WTC11 (cell line): Measurements from ENCODE around the gene ERICH3. TPM values are rescaled to one million over a fixed set of nuclear protein-coding genes. Genes with fewer than 3 reads are reported as not detected.
"Not testable (repeated sequence)": the region's sequence is repeated elsewhere in the genome, so short reads cannot be mapped to it uniquely, and the experiment has no call there.

Experiments
- ATAC-seq: fragments of 200-7000 bp; cut with Tn5 transposase; 2 replicates; pipeline ENCODE4 v1.10.0; 2021; ENCODE audit warnings: mild to moderate bottlenecking, moderate library complexity
- CTCF ChIA-PET: fragments of 300-600 bp; sonication (Branson Sonifier 250); formaldehyde crosslinking; loops from one replicate; lab custom pipeline; 2021; ENCODE audit warnings: antibody characterized with exemption; lab: Charles Lee
- POLR2A ChIA-PET: fragments of 350-600 bp; sonication (Branson Sonifier 250); formaldehyde crosslinking; loops from one replicate; lab custom pipeline; 2021; ENCODE audit warnings: antibody characterized with exemption; lab: Charles Lee
- DNase-seq: peaks from one replicate; pipeline ENCODE4 v3.0.0; 2021; ENCODE audit warnings: low spot score
- H3K27ac Mint-ChIP-seq: 2 replicates; pipeline ENCODE4 v1.8.0; 2021; ENCODE audit warnings: mixed read lengths
- H3K27me3 Mint-ChIP-seq: 2 replicates; pipeline ENCODE4 v1.8.0; 2021; ENCODE audit warnings: low read depth, mild to moderate bottlenecking, moderate library complexity, mixed read lengths
- H3K36me3 Mint-ChIP-seq: 2 replicates; pipeline ENCODE4 v1.8.0; 2021; ENCODE audit warnings: mixed read lengths
- H3K4me1 Mint-ChIP-seq: 2 replicates; pipeline ENCODE4 v1.8.0; 2022; ENCODE audit warnings: mixed read lengths
- H3K4me3 Mint-ChIP-seq: 2 replicates; pipeline ENCODE4 v1.8.0; 2021; ENCODE audit warnings: mild to moderate bottlenecking, moderate library complexity, mixed read lengths
- H3K9me3 Mint-ChIP-seq: 2 replicates; pipeline ENCODE4 v1.8.0; 2021; ENCODE audit warnings: mixed read lengths
- ARID4B ChIP-seq: sonication (generic); formaldehyde crosslinking; IDR thresholded peaks from 2 replicates; pipeline ENCODE4 v1.8.0; 2023; ENCODE audit warnings: missing genetic modification reagents, mild to moderate bottlenecking, borderline replicate concordance
- ATF1 ChIP-seq: sonication (generic); formaldehyde crosslinking; IDR thresholded peaks from 2 replicates; pipeline ENCODE4 v1.8.1; 2023; ENCODE audit warnings: mild to moderate bottlenecking, moderate library complexity, missing genetic modification reagents
- CREM ChIP-seq: sonication (generic); formaldehyde crosslinking; IDR thresholded peaks from 2 replicates; pipeline ENCODE4 v1.8.1; 2022; ENCODE audit warnings: mild to moderate bottlenecking, missing genetic modification reagents, moderate library complexity
- GTF2I ChIP-seq: fragments of 250-450 bp; sonication (Bioruptor Pico); conservative IDR thresholded peaks from 2 replicates; pipeline ENCODE4 v1.4.0; 2021; ENCODE audit warnings: mild to moderate bottlenecking
- MXD4 ChIP-seq: fragments of 250-450 bp; sonication (Bioruptor Pico); IDR thresholded peaks from 2 replicates; pipeline ENCODE4 v1.8.0; 2021; ENCODE audit warnings: mild to moderate bottlenecking, moderate library complexity, borderline replicate concordance
- MYBL2 ChIP-seq: sonication (generic); formaldehyde crosslinking; IDR thresholded peaks from 2 replicates; pipeline ENCODE4 v1.8.1; 2023; ENCODE audit warnings: mild to moderate bottlenecking, moderate library complexity, missing genetic modification reagents
- NR2C2 ChIP-seq: sonication (generic); formaldehyde crosslinking; IDR thresholded peaks from 2 replicates; pipeline ENCODE4 v1.8.0; 2022; ENCODE audit warnings: mild to moderate bottlenecking, missing genetic modification reagents
- PRRX2 ChIP-seq: fragments of 250-450 bp; sonication (Bioruptor Pico); IDR thresholded peaks from 2 replicates; pipeline ENCODE4 v1.8.0; 2021; ENCODE audit warnings: mild to moderate bottlenecking
- SMAD3 ChIP-seq: sonication (generic); formaldehyde crosslinking; IDR thresholded peaks from 2 replicates; pipeline ENCODE4 v1.8.0; 2022; ENCODE audit warnings: missing genetic modification reagents, mild to moderate bottlenecking, borderline replicate concordance
- SMAD4 ChIP-seq: sonication (generic); formaldehyde crosslinking; IDR thresholded peaks from 2 replicates; pipeline ENCODE4 v1.8.0; 2022; ENCODE audit warnings: mild to moderate bottlenecking, missing genetic modification reagents
- SOX15 ChIP-seq: fragments of 250-450 bp; sonication (Bioruptor Pico); IDR thresholded peaks from 2 replicates; pipeline ENCODE4 v1.9.0; 2021; ENCODE audit warnings: mild to moderate bottlenecking
- SP1 ChIP-seq: sonication (generic); formaldehyde crosslinking; conservative IDR thresholded peaks from 2 replicates; pipeline ENCODE4 v1.8.1; 2022; ENCODE audit warnings: missing genetic modification reagents
- TCF7 ChIP-seq: sonication (generic); formaldehyde crosslinking; IDR thresholded peaks from 2 replicates; pipeline ENCODE4 v1.8.0; 2022; ENCODE audit warnings: mild to moderate bottlenecking, low read depth, missing genetic modification reagents, moderate library complexity
- TEAD1 ChIP-seq: sonication (generic); formaldehyde crosslinking; IDR thresholded peaks from 2 replicates; pipeline ENCODE4 v1.8.0; 2022; ENCODE audit warnings: mild to moderate bottlenecking, missing genetic modification reagents
- ZBTB21 ChIP-seq: sonication (generic); formaldehyde crosslinking; IDR thresholded peaks from 2 replicates; pipeline ENCODE4 v1.8.1; 2023; ENCODE audit warnings: mild to moderate bottlenecking, missing genetic modification reagents, borderline replicate concordance
- ZNF121 ChIP-seq: sonication (generic); formaldehyde crosslinking; IDR thresholded peaks from 2 replicates; pipeline ENCODE4 v1.8.0; 2023; ENCODE audit warnings: missing genetic modification reagents
- ZNF138 ChIP-seq: sonication (generic); formaldehyde crosslinking; conservative IDR thresholded peaks from 2 replicates; pipeline ENCODE4 v1.8.1; 2022; ENCODE audit warnings: mild to moderate bottlenecking, moderate library complexity, missing genetic modification reagents
- ZNF219 ChIP-seq: sonication (generic); formaldehyde crosslinking; IDR thresholded peaks from 2 replicates; pipeline ENCODE4 v1.8.0; 2023; ENCODE audit warnings: missing genetic modification reagents, mild to moderate bottlenecking, borderline replicate concordance
- ZNF317 ChIP-seq: sonication (generic); formaldehyde crosslinking; IDR thresholded peaks from 2 replicates; pipeline ENCODE4 v1.8.1; 2023; ENCODE audit warnings: low read depth, mild to moderate bottlenecking, moderate library complexity, missing genetic modification reagents, borderline replicate concordance
- ZNF671 ChIP-seq: fragments of 250-450 bp; sonication (Bioruptor Pico); IDR thresholded peaks from 2 replicates; pipeline ENCODE4 v1.8.0; 2021; ENCODE audit warnings: mild to moderate bottlenecking
- ZSCAN18 ChIP-seq: fragments of 250-450 bp; sonication (Bioruptor Pico); IDR thresholded peaks from 2 replicates; pipeline ENCODE4 v2.1.2; 2022; ENCODE audit warnings: mild to moderate bottlenecking, moderate library complexity
- total RNA-seq: library from RNA; stranded (reverse); gene quantifications from 3 replicates; pipeline ENCODE4 v1.2.3, GENCODE V29; 2021
- TF ChIP-seq, protein P1 (sequence below): sonication (generic); formaldehyde crosslinking; IDR thresholded peaks from 2 replicates; pipeline ENCODE4 v1.8.0; 2022; ENCODE audit warnings: mild to moderate bottlenecking, missing genetic modification reagents
- TF ChIP-seq, protein P2 (sequence below): sonication (generic); formaldehyde crosslinking; IDR thresholded peaks from 2 replicates; pipeline ENCODE4 v1.8.1; 2023; ENCODE audit warnings: mild to moderate bottlenecking, missing genetic modification reagents, moderate library complexity
- TF ChIP-seq, protein P3 (sequence below): sonication (generic); formaldehyde crosslinking; IDR thresholded peaks from 2 replicates; pipeline ENCODE4 v1.8.1; 2022; ENCODE audit warnings: mild to moderate bottlenecking, missing genetic modification reagents, moderate library complexity, borderline replicate concordance

ERICH3 gene
- total RNA-seq, 1 experiment from 2014 or later, result 0.07 TPM

- TF ChIP-seq SMAD4 (CRISPR knock-in tag) (no peak), ZNF121 (no peak), MYBL2 (CRISPR knock-in tag) (no peak), ZBTB21 (CRISPR knock-in tag) (no peak), ZNF671 (no peak), TEAD1 (no peak), GTF2I (CRISPR knock-in tag) (no peak)
- TF ChIP-seq, protein P1, sequence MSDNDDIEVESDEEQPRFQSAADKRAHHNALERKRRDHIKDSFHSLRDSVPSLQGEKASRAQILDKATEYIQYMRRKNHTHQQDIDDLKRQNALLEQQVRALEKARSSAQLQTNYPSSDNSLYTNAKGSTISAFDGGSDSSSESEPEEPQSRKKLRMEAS, result no peak
Measured at GRCh38 chr1:74674278-74675048, 871 bp upstream of the ERICH3 start (continued).

- H3K27ac Mint-ChIP-seq, POLR2A ChIA-PET, DNase-seq, ATAC-seq, CTCF ChIA-PET, H3K4me3 Mint-ChIP-seq: not testable (repeated sequence)
- Mint-ChIP-seq H3K36me3 (peaks cover 11% of the 10 kb centered on the region), H3K9me3 (peaks cover 13% of the 10 kb centered on the region), H3K4me1 (peaks cover 18% of the 10 kb centered on the region), H3K27me3 (peaks cover 32% of the 10 kb centered on the region)
Measured at GRCh38 chr1:74670866-74671265, 2.7 kb downstream of the ERICH3 start.

DNA sequence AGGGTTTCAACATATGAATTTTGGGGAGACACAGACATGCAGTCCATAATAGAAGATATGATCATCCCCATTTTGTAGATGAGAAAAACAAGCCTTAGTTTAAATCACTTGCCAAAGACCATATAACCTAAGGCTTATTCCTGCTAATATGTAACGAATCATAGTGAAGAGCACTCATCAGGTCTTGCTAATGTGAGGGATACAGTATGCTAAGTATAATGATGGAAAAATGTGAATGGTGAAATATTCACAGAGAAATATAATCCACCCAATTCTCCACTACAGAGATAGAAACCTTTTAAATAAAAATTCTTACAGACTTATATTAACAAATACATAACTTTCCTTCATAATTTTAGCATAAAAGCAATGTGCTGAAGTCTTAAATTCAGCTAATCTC, 18.9 kb downstream of the ERICH3 start:
- no peak overlapping the region for H3K4me3 Mint-ChIP-seq
- no peaks in the 10 kb centered on the region for H3K36me3 Mint-ChIP-seq
- H3K4me1 Mint-ChIP-seq, result peaks cover 5% of the 10 kb centered on the region
- no peaks in the 10 kb centered on the region for H3K27me3 Mint-ChIP-seq
- DNase-seq (no peak), ATAC-seq (no peak)
- no peak overlapping the region for H3K27ac Mint-ChIP-seq
- H3K9me3 Mint-ChIP-seq, result peaks cover 3% of the 10 kb centered on the region
- CTCF ChIA-PET, result no interaction called here
- TF ChIP-seq SMAD3 (CRISPR knock-in tag) (no peak), CREM (CRISPR knock-in tag) (no peak), ZNF317 (CRISPR knock-in tag) (no peak), GTF2I (CRISPR knock-in tag) (no peak), PRRX2 (CRISPR knock-in tag) (no peak), TCF7 (CRISPR knock-in tag) (no peak), ZSCAN18 (no peak), ZNF121 (no peak)
- POLR2A ChIA-PET, result no interaction called here

DNA sequence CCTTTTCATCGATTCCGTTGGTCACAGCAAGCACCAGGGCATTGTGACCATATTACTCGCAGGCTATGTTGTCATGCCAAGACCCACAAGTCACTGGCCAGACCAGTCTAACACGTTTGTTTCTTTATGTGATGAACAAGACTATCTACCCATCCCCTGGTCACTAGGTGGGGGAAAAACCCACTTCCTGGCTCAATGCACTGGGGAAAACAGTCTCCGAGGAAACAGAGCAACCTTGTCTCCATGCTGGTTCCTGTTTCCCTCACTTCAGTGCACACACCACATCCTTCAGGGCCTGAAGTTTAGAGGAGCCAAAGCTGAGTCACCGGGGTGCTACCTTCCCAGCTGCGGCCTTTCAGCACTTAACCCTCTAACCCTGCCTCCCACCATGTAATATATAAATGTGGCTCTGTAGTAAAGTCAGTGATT, 20.9 kb downstream of the ERICH3 start:
- Mint-ChIP-seq H3K4me3 (no peak overlapping the region), H3K36me3 (no peaks in the 10 kb centered on the region), H3K4me1 (peaks cover 5% of the 10 kb centered on the region), H3K9me3 (no peaks in the 10 kb centered on the region), H3K27me3 (no peaks in the 10 kb centered on the region), H3K27ac (peak overlapping the region; percentile 81; the same call in 1 of the 2 replicates)
- TF ChIP-seq PRRX2 (CRISPR knock-in tag) (no peak), ARID4B (no peak), MXD4 (CRISPR knock-in tag) (no peak), ZNF219 (CRISPR knock-in tag) (no peak), ZNF138 (CRISPR knock-in tag) (no peak), SP1 (no peak), ATF1 (no peak), NR2C2 (no peak), SOX15 (CRISPR knock-in tag) (no peak)
- TF ChIP-seq, protein P2, sequence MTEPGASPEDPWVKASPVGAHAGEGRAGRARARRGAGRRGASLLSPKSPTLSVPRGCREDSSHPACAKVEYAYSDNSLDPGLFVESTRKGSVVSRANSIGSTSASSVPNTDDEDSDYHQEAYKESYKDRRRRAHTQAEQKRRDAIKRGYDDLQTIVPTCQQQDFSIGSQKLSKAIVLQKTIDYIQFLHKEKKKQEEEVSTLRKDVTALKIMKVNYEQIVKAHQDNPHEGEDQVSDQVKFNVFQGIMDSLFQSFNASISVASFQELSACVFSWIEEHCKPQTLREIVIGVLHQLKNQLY, result no peak
- TF ChIP-seq, protein P3, sequence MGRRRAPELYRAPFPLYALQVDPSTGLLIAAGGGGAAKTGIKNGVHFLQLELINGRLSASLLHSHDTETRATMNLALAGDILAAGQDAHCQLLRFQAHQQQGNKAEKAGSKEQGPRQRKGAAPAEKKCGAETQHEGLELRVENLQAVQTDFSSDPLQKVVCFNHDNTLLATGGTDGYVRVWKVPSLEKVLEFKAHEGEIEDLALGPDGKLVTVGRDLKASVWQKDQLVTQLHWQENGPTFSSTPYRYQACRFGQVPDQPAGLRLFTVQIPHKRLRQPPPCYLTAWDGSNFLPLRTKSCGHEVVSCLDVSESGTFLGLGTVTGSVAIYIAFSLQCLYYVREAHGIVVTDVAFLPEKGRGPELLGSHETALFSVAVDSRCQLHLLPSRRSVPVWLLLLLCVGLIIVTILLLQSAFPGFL (CRISPR knock-in tag), result no peak
- ChIA-PET CTCF (no interaction called here), POLR2A (no interaction called here)
- DNase-seq, result no peak
- peak; percentile 50 for ATAC-seq
